ENCODE results near the gene TRAP1. TPM values are rescaled to one million over a fixed set of nuclear protein-coding genes. Genes with fewer than 3 reads are reported as not detected.

The TRAP1 gene
- polyA plus RNA-seq (2013, experiment 1 of 4) = 151 TPM
- polyA plus RNA-seq (2013, experiment 2 of 4) = 136 TPM
- 121 TPM for polyA plus RNA-seq (2013, experiment 3 of 4)
- polyA plus RNA-seq (2013, experiment 4 of 4) = 123 TPM

GRCh38 chr16:3717235-3718018 is at the start of gene TRAP1:
TSS of gene TRAP1 (minus strand) at chr16:3717524. CDS start at chr16:3717508, 16 bp downstream.
- WGBS, 2 experiments = 1% methylated on average over 95 of the region's 95 CpGs
- Histone ChIP-seq H3K4me1 (ENCODE audit: control insufficient read depth, insufficient read depth, low read length) (no peaks in the 10 kb centered on the region), H3K36me3 (ENCODE audit: control insufficient read depth, insufficient read depth, low read length) (no peaks in the 10 kb centered on the region), H3K27me3 (ENCODE audit: control insufficient read depth, insufficient read depth, low read length, poor library complexity, severe bottlenecking) (no peaks in the 10 kb centered on the region), H3K27ac (ENCODE audit: insufficient read depth, low read depth, low read length, poor library complexity, severe bottlenecking) (no peak within 1 kb of the TSS), H3K9me3 (ENCODE audit: control insufficient read depth, low read length) (no peaks in the 10 kb centered on the region), H3K4me3 (ENCODE audit: insufficient read depth, low read depth, low read length) (peak within 1 kb of the TSS; percentile 99)

DNA sequence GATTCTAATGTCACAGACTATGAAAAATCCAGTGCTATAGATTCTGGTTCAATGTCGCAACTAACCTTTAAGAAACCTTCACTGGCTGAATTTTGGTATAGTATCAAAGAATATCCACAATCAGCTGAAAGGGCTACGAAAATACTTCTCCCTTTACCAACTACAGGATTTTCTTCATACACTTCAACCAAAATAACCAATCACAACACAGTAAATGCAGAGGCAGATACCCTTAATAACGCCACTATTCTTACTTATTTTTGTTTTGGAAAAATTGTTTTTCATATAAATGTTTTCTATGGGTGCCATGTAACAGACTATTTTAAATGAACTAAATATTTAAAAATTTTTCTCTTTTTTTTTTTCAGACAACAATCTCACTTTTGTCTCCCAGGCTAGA is 48.9 kb upstream of the TRAP1 start:
- Histone ChIP-seq H3K4me1 (ENCODE audit: control insufficient read depth, insufficient read depth, low read length) (no peaks in the 10 kb centered on the region), H3K27ac (ENCODE audit: insufficient read depth, low read depth, low read length, poor library complexity, severe bottlenecking) (no peak overlapping the region), H3K27me3 (ENCODE audit: control insufficient read depth, insufficient read depth, low read length, poor library complexity, severe bottlenecking) (no peaks in the 10 kb centered on the region), H3K4me3 (ENCODE audit: insufficient read depth, low read depth, low read length) (no peak overlapping the region), H3K36me3 (ENCODE audit: control insufficient read depth, insufficient read depth, low read length) (peaks cover 24% of the 10 kb centered on the region), H3K9me3 (ENCODE audit: control insufficient read depth, low read length) (no peaks in the 10 kb centered on the region)
- WGBS, 2 experiments = 83 to 98% methylated on average over 2 of the region's 3 CpGs

DNA sequence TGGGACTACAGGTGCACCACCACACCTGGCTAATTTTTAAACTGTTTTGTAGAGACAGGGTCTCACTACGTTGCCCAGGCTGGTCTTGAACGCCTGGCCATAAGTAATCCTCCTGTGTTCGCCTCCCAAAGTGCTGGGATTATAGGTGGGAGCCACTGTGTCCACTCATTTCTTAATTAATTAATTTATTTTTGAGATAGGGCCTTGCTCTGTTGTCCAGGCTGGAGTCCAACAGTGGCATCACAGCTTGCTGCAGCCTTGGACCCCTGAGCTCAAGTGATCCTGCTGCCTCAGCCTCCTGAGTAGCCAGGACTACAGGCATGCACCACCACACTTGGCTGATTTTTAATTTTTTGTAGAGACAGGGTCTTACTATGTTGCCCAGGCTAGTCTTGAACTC is 47.1 kb upstream of the TRAP1 start:
- no peak overlapping the region for H3K27ac ChIP-seq (ENCODE audit: insufficient read depth, low read depth, low read length, poor library complexity, severe bottlenecking)
- H3K4me3 ChIP-seq (ENCODE audit: insufficient read depth, low read depth, low read length) = no peak overlapping the region
- H3K36me3 ChIP-seq (ENCODE audit: control insufficient read depth, insufficient read depth, low read length) = peaks cover 23% of the 10 kb centered on the region
- no peaks in the 10 kb centered on the region for H3K27me3 ChIP-seq (ENCODE audit: control insufficient read depth, insufficient read depth, low read length, poor library complexity, severe bottlenecking)
- WGBS, 2 experiments = 94 to 95% methylated on average over 3 of the region's 3 CpGs
- H3K4me1 ChIP-seq (ENCODE audit: control insufficient read depth, insufficient read depth, low read length) = no peaks in the 10 kb centered on the region
- no peaks in the 10 kb centered on the region for H3K9me3 ChIP-seq (ENCODE audit: control insufficient read depth, low read length)

DNA sequence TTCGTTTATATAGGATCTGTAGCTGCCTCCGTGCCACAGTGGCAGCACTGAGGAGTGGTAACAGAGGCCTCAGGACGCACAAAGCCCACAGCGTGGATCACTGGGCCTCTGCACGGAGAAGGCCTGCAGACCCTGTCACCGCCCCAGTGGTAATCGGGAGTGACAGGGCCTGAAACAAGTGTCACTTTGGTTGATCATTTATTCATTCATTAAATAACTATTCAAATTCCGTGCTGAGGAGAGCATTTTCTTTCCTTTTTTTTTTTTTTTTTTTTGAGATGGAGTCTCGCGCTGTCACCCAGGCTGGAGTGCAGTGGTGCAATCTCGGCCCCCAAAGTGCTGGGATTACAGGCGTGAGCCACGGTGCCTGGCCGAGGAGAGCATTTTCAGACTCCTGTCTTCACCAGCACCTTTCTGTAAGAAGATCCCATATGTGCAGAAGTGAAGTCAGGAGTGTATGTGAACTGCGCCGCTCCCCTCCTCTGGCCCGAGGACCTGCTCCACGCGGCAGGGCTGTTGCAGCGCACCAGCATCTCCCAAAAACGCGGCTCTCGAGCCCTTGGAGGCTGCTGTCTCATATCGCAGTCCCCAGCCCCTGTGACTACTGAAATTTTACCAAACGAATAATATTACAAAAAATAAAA is 44.9 kb upstream of the TRAP1 start:
- WGBS, 2 experiments = 92 to 94% methylated on average over 25 of the region's 25 CpGs
- H3K36me3 ChIP-seq (ENCODE audit: control insufficient read depth, insufficient read depth, low read length) = peaks cover 25% of the 10 kb centered on the region
- no peak overlapping the region for H3K4me3 ChIP-seq (ENCODE audit: insufficient read depth, low read depth, low read length)
- no peaks in the 10 kb centered on the region for H3K27me3 ChIP-seq (ENCODE audit: control insufficient read depth, insufficient read depth, low read length, poor library complexity, severe bottlenecking)
- no peak overlapping the region for H3K27ac ChIP-seq (ENCODE audit: insufficient read depth, low read depth, low read length, poor library complexity, severe bottlenecking)
- no peaks in the 10 kb centered on the region for H3K9me3 ChIP-seq (ENCODE audit: control insufficient read depth, low read length)
- no peaks in the 10 kb centered on the region for H3K4me1 ChIP-seq (ENCODE audit: control insufficient read depth, insufficient read depth, low read length)

DNA sequence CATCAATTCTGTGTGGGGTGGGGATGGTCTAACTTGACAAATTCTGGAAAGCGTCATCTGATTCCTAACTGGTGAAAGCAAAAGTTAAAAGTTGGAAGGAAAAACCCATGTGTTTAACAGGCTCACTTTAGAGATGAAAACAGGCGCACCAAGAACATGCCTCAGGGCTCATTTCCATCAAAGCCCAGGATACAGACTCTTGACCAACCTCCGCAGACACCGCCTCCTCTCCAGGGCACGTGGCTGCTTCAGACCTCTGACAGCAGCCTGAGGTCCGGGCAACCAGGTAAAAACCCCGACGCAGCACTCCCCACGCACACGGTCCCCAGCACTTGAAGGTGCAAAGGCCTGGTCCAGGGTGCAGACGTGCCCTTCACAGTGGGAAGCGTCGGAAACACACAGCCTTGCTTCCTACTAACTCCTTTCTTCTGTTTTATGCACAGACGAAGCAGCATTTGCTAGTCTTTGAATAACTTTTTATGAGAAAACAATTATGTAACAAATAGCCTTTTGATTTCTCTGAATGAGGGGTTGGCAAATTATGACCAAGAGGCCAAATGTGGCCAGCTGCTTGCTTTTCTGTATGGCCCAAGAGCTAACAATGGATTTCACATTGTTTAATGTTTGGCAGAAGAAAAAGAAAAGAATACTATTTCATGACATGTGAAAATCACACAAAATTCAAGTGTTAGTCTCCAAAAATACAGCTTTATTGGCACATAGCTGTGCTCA is 44.2 kb upstream of the TRAP1 start:
- Histone ChIP-seq H3K36me3 (ENCODE audit: control insufficient read depth, insufficient read depth, low read length) (peaks cover 24% of the 10 kb centered on the region), H3K4me3 (ENCODE audit: insufficient read depth, low read depth, low read length) (no peak overlapping the region), H3K9me3 (ENCODE audit: control insufficient read depth, low read length) (no peaks in the 10 kb centered on the region), H3K27me3 (ENCODE audit: control insufficient read depth, insufficient read depth, low read length, poor library complexity, severe bottlenecking) (no peaks in the 10 kb centered on the region), H3K27ac (ENCODE audit: insufficient read depth, low read depth, low read length, poor library complexity, severe bottlenecking) (no peak overlapping the region), H3K4me1 (ENCODE audit: control insufficient read depth, insufficient read depth, low read length) (no peaks in the 10 kb centered on the region)
- 91 to 93% methylated on average over 13 to 14 of the region's 14 CpGs for WGBS, 2 experiments

GRCh38 chr16:3760518-3760917 is 43.2 kb upstream of the TRAP1 start:
- Histone ChIP-seq H3K36me3 (ENCODE audit: control insufficient read depth, insufficient read depth, low read length) (peaks cover 28% of the 10 kb centered on the region), H3K27me3 (ENCODE audit: control insufficient read depth, insufficient read depth, low read length, poor library complexity, severe bottlenecking) (no peaks in the 10 kb centered on the region), H3K4me1 (ENCODE audit: control insufficient read depth, insufficient read depth, low read length) (no peaks in the 10 kb centered on the region), H3K9me3 (ENCODE audit: control insufficient read depth, low read length) (no peaks in the 10 kb centered on the region), H3K4me3 (ENCODE audit: insufficient read depth, low read depth, low read length) (no peak overlapping the region), H3K27ac (ENCODE audit: insufficient read depth, low read depth, low read length, poor library complexity, severe bottlenecking) (no peak overlapping the region)
- 89 to 95% methylated on average over 6 of the region's 6 CpGs for WGBS, 2 experiments

GRCh38 chr16:3759736-3760135 is 42.4 kb upstream of the TRAP1 start:
- Histone ChIP-seq H3K4me3 (ENCODE audit: insufficient read depth, low read depth, low read length) (no peak overlapping the region), H3K9me3 (ENCODE audit: control insufficient read depth, low read length) (no peaks in the 10 kb centered on the region), H3K27ac (ENCODE audit: insufficient read depth, low read depth, low read length, poor library complexity, severe bottlenecking) (no peak overlapping the region), H3K27me3 (ENCODE audit: control insufficient read depth, insufficient read depth, low read length, poor library complexity, severe bottlenecking) (no peaks in the 10 kb centered on the region), H3K36me3 (ENCODE audit: control insufficient read depth, insufficient read depth, low read length) (peaks cover 28% of the 10 kb centered on the region), H3K4me1 (ENCODE audit: control insufficient read depth, insufficient read depth, low read length) (no peaks in the 10 kb centered on the region)
- 94 to 97% methylated on average over 5 of the region's 5 CpGs for WGBS, 2 experiments

- Histone ChIP-seq H3K4me3 (ENCODE audit: insufficient read depth, low read depth, low read length) (no peak overlapping the region), H3K36me3 (ENCODE audit: control insufficient read depth, insufficient read depth, low read length) (peaks cover 28% of the 10 kb centered on the region), H3K27me3 (ENCODE audit: control insufficient read depth, insufficient read depth, low read length, poor library complexity, severe bottlenecking) (no peaks in the 10 kb centered on the region), H3K9me3 (ENCODE audit: control insufficient read depth, low read length) (no peaks in the 10 kb centered on the region), H3K27ac (ENCODE audit: insufficient read depth, low read depth, low read length, poor library complexity, severe bottlenecking) (no peak overlapping the region), H3K4me1 (ENCODE audit: control insufficient read depth, insufficient read depth, low read length) (no peaks in the 10 kb centered on the region)
- 95 to 97% methylated on average over 9 of the region's 9 CpGs for WGBS, 2 experiments
Measured at GRCh38 chr16:3756113-3756512, 38.8 kb upstream of the TRAP1 start.

DNA sequence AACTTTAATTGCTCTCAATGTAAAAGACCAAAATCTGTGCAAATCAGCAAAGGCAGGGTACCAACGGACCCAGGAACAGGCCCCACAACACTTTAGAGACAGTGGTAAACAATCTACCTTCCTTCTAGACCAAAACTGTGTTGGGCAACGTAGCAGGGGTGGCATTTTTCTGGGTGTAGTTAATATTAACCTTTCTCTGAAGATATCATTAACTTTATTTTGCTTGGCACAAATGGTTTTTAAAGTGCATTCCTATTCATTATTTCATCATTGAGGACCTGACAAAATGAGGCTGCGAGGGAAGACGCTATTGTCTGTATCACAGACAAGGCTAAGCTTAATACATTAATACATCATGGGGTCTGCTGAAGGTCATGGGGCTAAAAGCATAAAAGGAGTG is 37.9 kb upstream of the TRAP1 start:
- Histone ChIP-seq H3K4me3 (ENCODE audit: insufficient read depth, low read depth, low read length) (no peak overlapping the region), H3K36me3 (ENCODE audit: control insufficient read depth, insufficient read depth, low read length) (peaks cover 28% of the 10 kb centered on the region), H3K4me1 (ENCODE audit: control insufficient read depth, insufficient read depth, low read length) (no peaks in the 10 kb centered on the region), H3K9me3 (ENCODE audit: control insufficient read depth, low read length) (no peaks in the 10 kb centered on the region), H3K27ac (ENCODE audit: insufficient read depth, low read depth, low read length, poor library complexity, severe bottlenecking) (no peak overlapping the region), H3K27me3 (ENCODE audit: control insufficient read depth, insufficient read depth, low read length, poor library complexity, severe bottlenecking) (no peaks in the 10 kb centered on the region)
- 97% methylated on average over 3 to 4 of the region's 4 CpGs for WGBS, 2 experiments

DNA sequence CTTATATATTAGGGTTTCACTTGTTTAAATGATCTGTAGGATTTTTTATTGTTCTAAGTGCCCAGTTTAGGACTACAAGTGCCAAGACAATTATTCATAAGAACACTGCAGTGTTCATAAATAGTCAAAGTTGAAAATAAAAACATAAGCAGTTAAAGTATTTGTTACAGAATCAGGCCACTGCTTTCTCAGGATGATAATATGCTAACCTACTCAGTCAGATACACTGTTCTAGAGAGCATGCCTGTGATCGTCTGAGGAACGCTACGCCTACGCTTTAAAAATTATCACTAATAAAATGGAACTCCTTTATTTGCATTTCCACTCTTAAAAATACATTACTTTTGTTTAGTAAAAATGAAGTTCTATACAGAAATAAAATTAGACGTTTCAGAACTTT is 37.4 kb upstream of the TRAP1 start:
- H3K4me1 ChIP-seq (ENCODE audit: control insufficient read depth, insufficient read depth, low read length) = no peaks in the 10 kb centered on the region
- peaks cover 28% of the 10 kb centered on the region for H3K36me3 ChIP-seq (ENCODE audit: control insufficient read depth, insufficient read depth, low read length)
- no peak overlapping the region for H3K27ac ChIP-seq (ENCODE audit: insufficient read depth, low read depth, low read length, poor library complexity, severe bottlenecking)
- H3K9me3 ChIP-seq (ENCODE audit: control insufficient read depth, low read length) = no peaks in the 10 kb centered on the region
- H3K27me3 ChIP-seq (ENCODE audit: control insufficient read depth, insufficient read depth, low read length, poor library complexity, severe bottlenecking) = no peaks in the 10 kb centered on the region
- no peak overlapping the region for H3K4me3 ChIP-seq (ENCODE audit: insufficient read depth, low read depth, low read length)
- 97% methylated on average over 5 of the region's 5 CpGs for WGBS, 2 experiments

Measured in ectodermal cell (in vitro differentiated cells).